Measurements from ENCODE around the gene PPP1R37.

PPP1R37 gene

GRCh38 chr19:45071545-45071938 lies 21.4 kb upstream of the PPP1R37 start:
- no peak for DNase-seq (ENCODE audit: low read depth in 2 of 2)

- no peak for DNase-seq (ENCODE audit: low read depth in 2 of 2)
These were observed 20.8 kb upstream of the PPP1R37 start for GRCh38 chr19:45071969-45072790.

- no peak for DNase-seq (ENCODE audit: low read depth in 2 of 2)
These were observed 18.2 kb upstream of the PPP1R37 start for GRCh38 chr19:45074744-45075300.

- DNase-seq (ENCODE audit: low read depth in 2 of 2) = no peak
These were observed 17.5 kb upstream of the PPP1R37 start for GRCh38 chr19:45075301-45076028.

- peak in 1 of 2 donors; percentile 73 for DNase-seq (ENCODE audit: low read depth in 2 of 2)
These were observed 16.7 kb upstream of the PPP1R37 start, which contains the start of gene ZNF296 for GRCh38 chr19:45076029-45076850. TSS of gene ZNF296 (minus strand) at chr19:45076478. CDS start at chr19:45076373, 105 bp downstream.

GRCh38 chr19:45076851-45077730 lies 15.9 kb upstream of the PPP1R37 start:
- no peak for DNase-seq (ENCODE audit: low read depth in 2 of 2)

- DNase-seq (ENCODE audit: low read depth in 2 of 2) = no peak
These were observed 14.5 kb upstream of the PPP1R37 start for GRCh38 chr19:45078390-45079062.

- DNase-seq (ENCODE audit: low read depth in 2 of 2) = peak; percentile 51 to 67
These were observed 13.7 kb upstream of the PPP1R37 start, which contains the start of gene GEMIN7 for GRCh38 chr19:45079063-45079910. TSS of gene GEMIN7 (plus strand) at chr19:45079260. CDS start at chr19:45090115, 10,855 bp downstream.

GRCh38 chr19:45079911-45080370 lies 13.0 kb upstream of the PPP1R37 start:
- DNase-seq (ENCODE audit: low read depth in 2 of 2) = no peak

- DNase-seq (ENCODE audit: low read depth in 2 of 2) = no peak
These were observed 10.8 kb upstream of the PPP1R37 start for GRCh38 chr19:45082170-45082569.

- DNase-seq (ENCODE audit: low read depth in 2 of 2) = no peak
These were observed 6.5 kb upstream of the PPP1R37 start for GRCh38 chr19:45086480-45086879.

- DNase-seq (ENCODE audit: low read depth in 2 of 2) = no peak
These were observed 5.4 kb upstream of the PPP1R37 start for GRCh38 chr19:45087531-45087930.

- no peak for DNase-seq (ENCODE audit: low read depth in 2 of 2)
These were observed 2.9 kb upstream of the PPP1R37 start for GRCh38 chr19:45090034-45090433.

GRCh38 chr19:45090606-45091005 lies 2.4 kb upstream of the PPP1R37 start:
- DNase-seq (ENCODE audit: low read depth in 2 of 2) = no peak

- DNase-seq (ENCODE audit: low read depth in 2 of 2) = peak; percentile 84 to 95
These were observed 1.7 kb upstream of the PPP1R37 start for GRCh38 chr19:45091031-45091923.

GRCh38 chr19:45094137-45094536 lies 1.2 kb downstream of the PPP1R37 start:
- DNase-seq (ENCODE audit: low read depth in 2 of 2) = no peak

GRCh38 chr19:45094707-45095106 lies 1.7 kb downstream of the PPP1R37 start:
- no peak for DNase-seq (ENCODE audit: low read depth in 2 of 2)
